ENCODE measurements around the gene PPIE. TPM values are rescaled to one million over a fixed set of nuclear protein-coding genes. Genes with fewer than 3 reads are reported as not detected.

The PPIE gene
- total and polyA plus RNA-seq, 2 of the 13 experiments (the other 11 are each of a cell fraction or from before 2014, with no cell fraction given) = 15.3 to 26.3 TPM

DNA sequence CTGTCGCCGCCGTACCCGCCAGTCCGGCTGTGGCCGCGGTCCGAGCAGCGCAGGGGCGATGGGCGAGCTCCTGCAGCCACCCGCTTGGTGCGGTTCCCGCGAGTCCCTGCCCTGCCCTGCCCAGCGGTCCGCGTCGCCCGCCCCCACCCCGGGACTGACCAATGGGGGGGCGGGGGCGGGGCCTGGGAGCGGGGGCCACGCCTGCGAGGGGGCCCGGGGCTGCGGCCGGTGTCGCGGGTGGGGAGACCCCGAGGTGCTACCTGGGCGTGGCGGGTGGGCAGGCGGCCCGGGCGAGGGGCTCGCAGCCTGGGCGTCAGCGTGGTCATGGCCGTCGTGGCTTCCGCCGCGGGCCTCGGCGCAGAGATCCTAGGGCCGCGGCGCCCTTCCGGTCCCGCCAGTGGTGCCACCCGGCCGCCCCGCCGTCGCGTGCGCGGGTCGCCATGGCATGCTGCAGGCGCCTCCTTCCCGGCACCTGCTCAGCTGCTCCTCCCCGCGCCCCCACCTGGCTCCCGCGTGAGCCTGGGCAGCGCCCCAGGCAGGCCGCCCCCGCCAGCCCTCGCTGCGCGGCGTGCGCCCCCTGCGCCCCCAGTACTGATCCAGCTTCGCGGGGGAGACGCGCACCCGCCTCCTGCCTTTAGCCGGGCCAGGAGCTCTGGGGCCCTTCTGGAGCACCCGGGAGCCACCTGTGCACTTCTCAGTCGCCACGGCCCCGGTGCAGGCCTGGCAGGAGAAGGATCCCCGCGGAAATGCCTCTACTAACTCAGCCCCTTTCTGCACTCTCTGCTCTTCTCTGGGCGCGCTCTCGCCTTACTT lies 50.3 kb downstream of the PPIE start, which contains the start of gene BMP8B (continued):
- TF ChIP-seq KDM6A (CRISPR knock-in tag; IDR thresholded peaks at IDR 0.05; ENCODE audit: low read depth) (no peak), PRMT3 (CRISPR knock-in tag; IDR thresholded peaks at IDR 0.05; ENCODE audit: borderline replicate concordance, low read depth) (no peak), KMT2A (CRISPR knock-in tag; IDR thresholded peaks at IDR 0.05) (no peak), HMG20B (CRISPR knock-in tag; conservative IDR thresholded peaks at IDR 0.05) (no peak), KLF16 (CRISPR knock-in tag; IDR thresholded peaks at IDR 0.05) (no peak), RCOR2 (CRISPR knock-in tag; IDR thresholded peaks at IDR 0.05) (no peak), ZNF577 (CRISPR knock-in tag; IDR thresholded peaks at IDR 0.05; ENCODE audit: borderline replicate concordance, low read depth) (no peak), HCFC1 (IDR thresholded peaks at IDR 0.05; ENCODE audit: low read depth, low read length) (no peak), ZNF121 (CRISPR knock-in tag; IDR thresholded peaks at IDR 0.05) (no peak), RNF2 (conservative IDR thresholded peaks at IDR 0.05; ENCODE audit: low read depth) (peak; percentile 50; the same call in 1 of the 2 replicates), THAP11 (CRISPR knock-in tag; IDR thresholded peaks at IDR 0.05) (no peak), SP2 (CRISPR knock-in tag; IDR thresholded peaks at IDR 0.05) (0 out of 2 replicates have a peak, but pooled peaks have one; percentile 29), EHMT2 (IDR thresholded peaks at IDR 0.05; ENCODE audit: borderline replicate concordance, low read depth, low read length) (no peak), BHLHE40 (IDR thresholded peaks at IDR 0.05; ENCODE audit: low read length) (no peak)
- TF ChIP-seq, protein P1, sequence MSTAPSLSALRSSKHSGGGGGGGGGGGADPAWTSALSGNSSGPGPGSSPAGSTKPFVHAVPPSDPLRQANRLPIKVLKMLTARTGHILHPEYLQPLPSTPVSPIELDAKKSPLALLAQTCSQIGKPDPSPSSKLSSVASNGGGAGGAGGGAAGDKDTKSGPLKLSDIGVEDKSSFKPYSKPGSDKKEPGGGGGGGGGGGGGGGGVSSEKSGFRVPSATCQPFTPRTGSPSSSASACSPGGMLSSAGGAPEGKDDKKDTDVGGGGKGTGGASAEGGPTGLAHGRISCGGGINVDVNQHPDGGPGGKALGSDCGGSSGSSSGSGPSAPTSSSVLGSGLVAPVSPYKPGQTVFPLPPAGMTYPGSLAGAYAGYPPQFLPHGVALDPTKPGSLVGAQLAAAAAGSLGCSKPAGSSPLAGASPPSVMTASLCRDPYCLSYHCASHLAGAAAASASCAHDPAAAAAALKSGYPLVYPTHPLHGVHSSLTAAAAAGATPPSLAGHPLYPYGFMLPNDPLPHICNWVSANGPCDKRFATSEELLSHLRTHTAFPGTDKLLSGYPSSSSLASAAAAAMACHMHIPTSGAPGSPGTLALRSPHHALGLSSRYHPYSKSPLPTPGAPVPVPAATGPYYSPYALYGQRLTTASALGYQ (CRISPR knock-in tag; IDR thresholded peaks at IDR 0.05) = no peak
- TF ChIP-seq, protein P2, sequence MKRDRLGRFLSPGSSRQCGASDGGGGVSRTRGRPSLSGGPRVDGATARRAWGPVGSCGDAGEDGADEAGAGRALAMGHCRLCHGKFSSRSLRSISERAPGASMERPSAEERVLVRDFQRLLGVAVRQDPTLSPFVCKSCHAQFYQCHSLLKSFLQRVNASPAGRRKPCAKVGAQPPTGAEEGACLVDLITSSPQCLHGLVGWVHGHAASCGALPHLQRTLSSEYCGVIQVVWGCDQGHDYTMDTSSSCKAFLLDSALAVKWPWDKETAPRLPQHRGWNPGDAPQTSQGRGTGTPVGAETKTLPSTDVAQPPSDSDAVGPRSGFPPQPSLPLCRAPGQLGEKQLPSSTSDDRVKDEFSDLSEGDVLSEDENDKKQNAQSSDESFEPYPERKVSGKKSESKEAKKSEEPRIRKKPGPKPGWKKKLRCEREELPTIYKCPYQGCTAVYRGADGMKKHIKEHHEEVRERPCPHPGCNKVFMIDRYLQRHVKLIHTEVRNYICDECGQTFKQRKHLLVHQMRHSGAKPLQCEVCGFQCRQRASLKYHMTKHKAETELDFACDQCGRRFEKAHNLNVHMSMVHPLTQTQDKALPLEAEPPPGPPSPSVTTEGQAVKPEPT (CRISPR knock-in tag; IDR thresholded peaks at IDR 0.05; ENCODE audit: low read depth) = peak; percentile 66; the same call in 1 of the 2 replicates
- TF ChIP-seq, protein P3, sequence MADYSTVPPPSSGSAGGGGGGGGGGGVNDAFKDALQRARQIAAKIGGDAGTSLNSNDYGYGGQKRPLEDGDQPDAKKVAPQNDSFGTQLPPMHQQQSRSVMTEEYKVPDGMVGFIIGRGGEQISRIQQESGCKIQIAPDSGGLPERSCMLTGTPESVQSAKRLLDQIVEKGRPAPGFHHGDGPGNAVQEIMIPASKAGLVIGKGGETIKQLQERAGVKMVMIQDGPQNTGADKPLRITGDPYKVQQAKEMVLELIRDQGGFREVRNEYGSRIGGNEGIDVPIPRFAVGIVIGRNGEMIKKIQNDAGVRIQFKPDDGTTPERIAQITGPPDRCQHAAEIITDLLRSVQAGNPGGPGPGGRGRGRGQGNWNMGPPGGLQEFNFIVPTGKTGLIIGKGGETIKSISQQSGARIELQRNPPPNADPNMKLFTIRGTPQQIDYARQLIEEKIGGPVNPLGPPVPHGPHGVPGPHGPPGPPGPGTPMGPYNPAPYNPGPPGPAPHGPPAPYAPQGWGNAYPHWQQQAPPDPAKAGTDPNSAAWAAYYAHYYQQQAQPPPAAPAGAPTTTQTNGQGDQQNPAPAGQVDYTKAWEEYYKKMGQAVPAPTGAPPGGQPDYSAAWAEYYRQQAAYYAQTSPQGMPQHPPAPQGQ (CRISPR knock-in tag; IDR thresholded peaks at IDR 0.05; ENCODE audit: borderline replicate concordance) = no peak
- TF ChIP-seq, protein P4, sequence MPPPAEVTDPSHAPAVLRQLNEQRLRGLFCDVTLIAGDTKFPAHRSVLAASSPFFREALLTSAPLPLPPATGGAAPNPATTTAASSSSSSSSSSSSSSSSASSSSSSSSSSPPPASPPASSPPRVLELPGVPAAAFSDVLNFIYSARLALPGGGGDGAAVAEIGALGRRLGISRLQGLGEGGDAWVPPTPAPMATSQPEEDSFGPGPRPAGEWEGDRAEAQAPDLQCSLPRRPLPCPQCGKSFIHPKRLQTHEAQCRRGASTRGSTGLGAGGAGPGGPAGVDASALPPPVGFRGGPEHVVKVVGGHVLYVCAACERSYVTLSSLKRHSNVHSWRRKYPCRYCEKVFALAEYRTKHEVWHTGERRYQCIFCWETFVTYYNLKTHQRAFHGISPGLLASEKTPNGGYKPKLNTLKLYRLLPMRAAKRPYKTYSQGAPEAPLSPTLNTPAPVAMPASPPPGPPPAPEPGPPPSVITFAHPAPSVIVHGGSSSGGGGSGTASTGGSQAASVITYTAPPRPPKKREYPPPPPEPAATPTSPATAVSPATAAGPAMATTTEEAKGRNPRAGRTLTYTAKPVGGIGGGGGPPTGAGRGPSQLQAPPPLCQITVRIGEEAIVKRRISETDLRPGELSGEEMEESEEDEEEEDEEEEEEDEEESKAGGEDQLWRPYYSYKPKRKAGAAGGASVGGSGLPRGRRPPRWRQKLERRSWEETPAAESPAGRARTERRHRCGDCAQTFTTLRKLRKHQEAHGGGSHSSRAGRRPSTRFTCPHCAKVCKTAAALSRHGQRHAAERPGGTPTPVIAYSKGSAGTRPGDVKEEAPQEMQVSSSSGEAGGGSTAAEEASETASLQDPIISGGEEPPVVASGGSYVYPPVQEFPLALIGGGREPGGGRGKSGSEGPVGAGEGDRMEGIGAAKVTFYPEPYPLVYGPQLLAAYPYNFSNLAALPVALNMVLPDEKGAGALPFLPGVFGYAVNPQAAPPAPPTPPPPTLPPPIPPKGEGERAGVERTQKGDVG (CRISPR knock-in tag; IDR thresholded peaks at IDR 0.05; ENCODE audit: borderline replicate concordance) = no peak
- TF ChIP-seq, protein P5, sequence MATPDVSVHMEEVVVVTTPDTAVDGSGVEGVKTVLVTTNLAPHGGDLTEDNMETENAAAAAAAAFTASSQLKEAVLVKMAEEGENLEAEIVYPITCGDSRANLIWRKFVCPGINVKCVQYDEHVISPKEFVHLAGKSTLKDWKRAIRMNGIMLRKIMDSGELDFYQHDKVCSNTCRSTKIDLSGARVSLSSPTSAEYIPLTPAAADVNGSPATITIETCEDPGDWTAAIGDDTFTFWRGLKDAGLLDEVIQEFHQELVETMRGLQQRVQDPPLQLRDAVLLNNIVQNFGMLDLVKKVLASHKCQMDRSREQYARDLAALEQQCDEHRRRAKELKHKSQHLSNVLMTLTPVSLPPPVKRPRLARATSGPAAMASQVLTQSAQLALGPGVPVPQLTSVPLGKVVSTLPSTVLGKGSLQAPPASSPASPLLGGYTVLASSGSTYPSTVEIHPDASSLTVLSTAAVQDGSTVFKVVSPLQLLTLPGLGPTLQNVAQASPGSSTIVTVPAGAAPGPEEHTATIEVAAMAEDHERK (CRISPR knock-in tag; IDR thresholded peaks at IDR 0.05; ENCODE audit: low read depth) = no peak
